ENCODE results near the gene PFKFB3. TPM values are rescaled to one million over a fixed set of nuclear protein-coding genes. Genes with fewer than 3 reads are reported as not detected.

Gene PFKFB3
- total and polyA plus RNA-seq, 2 of the 13 experiments (the other 11 are each of a cell fraction or from before 2014, with no cell fraction given): 1.2 to 13.3 TPM

- ChIA-PET POLR2A (no interaction called here), CTCF (ENCODE audit: low intra/inter-chr PET ratio, low total read pairs) (no interaction called here)
- intact Hi-C loops (cut with micrococcal nuclease; ENCODE audit: unreplicated experiment): no loop called here
- Histone ChIP-seq H4K20me1 (ENCODE audit: insufficient read depth, low read length) (no peaks in the 10 kb centered on the region), H3K79me2 (ENCODE audit: insufficient read depth, low read length) (no peaks in the 10 kb centered on the region), H3K4me3 (replicated peaks in 1 of 3; ENCODE audit: insufficient read depth in 1 of 3, low read depth in 2 of 3, low read length in 3 of 3) (no peak overlapping the region), H3K9ac (ENCODE audit: insufficient read depth, low read depth, low read length) (no peak overlapping the region), H3K36me3 (replicated peaks in 1 of 2; ENCODE audit: control insufficient read depth in 1 of 2, insufficient read depth in 2 of 2, low read length in 2 of 2) (peaks cover 40 to 68% of the 10 kb centered on the region in 2 experiments; a peak in 4 of 5 replicates), H3K27me3 (ENCODE audit: control insufficient read depth in 1 of 2, insufficient read depth in 2 of 2, low read length in 2 of 2) (no peaks in the 10 kb centered on the region), H2AFZ (ENCODE audit: low read length) (no peak overlapping the region), H3K4me1 (ENCODE audit: insufficient read depth, low read length) (no peaks in the 10 kb centered on the region), H3K27ac (ENCODE audit: extremely low read length, insufficient read depth, low read length) (no peak overlapping the region), H3K4me2 (ENCODE audit: low read depth, low read length) (no peak overlapping the region), H3K9me3 (ENCODE audit: low read length) (no peaks in the 10 kb centered on the region)
- 87% methylated on average over 15 of the region's 15 CpGs for WGBS (ENCODE audit: low lambda C conversion rate)
- no TSS peak for BruUV-seq (replicated peaks)
- FAIRE-seq (no peak), DNase-seq (ENCODE audit: low spot score) (no peak), ATAC-seq (no peak)
- in situ Hi-C loops (cut with HindIII; ENCODE audit: extremely low pct_ligation_motif_present, low pct_unique_long_range_greater_than_20kb): no loop called here
- no peak for TF ChIP-seq ZEB1 (IDR thresholded peaks at IDR 0.05; ENCODE audit: insufficient replicate concordance, low read depth)
- 0 out of 4 replicates have a peak, but pooled peaks of 1 of the 2 experiments have one; percentile 22 for TF ChIP-seq POLR2A (IDR thresholded peaks at IDR 0.05; ENCODE audit: insufficient read depth in 1 of 2, low read depth in 2 of 2, low read length in 2 of 2)
These were observed 22.6 kb downstream of the PFKFB3 start for GRCh38 chr10:6225263-6225814.

GRCh38 chr10:6226216-6226615, 23.5 kb downstream of the PFKFB3 start:
- no peaks in the 10 kb centered on the region for H3K27me3 ChIP-seq (ENCODE audit: control insufficient read depth in 1 of 2, insufficient read depth in 2 of 2, low read length in 2 of 2)
- no peak overlapping the region for H3K4me3 ChIP-seq (replicated peaks in 1 of 3; ENCODE audit: insufficient read depth in 1 of 3, low read depth in 2 of 3, low read length in 3 of 3)
- no peak overlapping the region for H3K4me2 ChIP-seq (ENCODE audit: low read depth, low read length)
- H4K20me1 ChIP-seq (ENCODE audit: insufficient read depth, low read length): no peaks in the 10 kb centered on the region
- CTCF ChIA-PET (ENCODE audit: low intra/inter-chr PET ratio, low total read pairs): no interaction called here
- TF ChIP-seq ZNF34 (CRISPR knock-in tag; IDR thresholded peaks at IDR 0.05; ENCODE audit: borderline replicate concordance): no peak
- TF ChIP-seq ATF4 (CRISPR knock-in tag; IDR thresholded peaks at IDR 0.05): no peak
- no peak for TF ChIP-seq RERE (CRISPR knock-in tag; IDR thresholded peaks at IDR 0.05; ENCODE audit: low read depth)
- no peak for TF ChIP-seq SMAD1 (CRISPR knock-in tag; IDR thresholded peaks at IDR 0.05; ENCODE audit: borderline replicate concordance, low read depth)
- no peak for TF ChIP-seq ZNF441 (CRISPR knock-in tag; IDR thresholded peaks at IDR 0.05; ENCODE audit: borderline replicate concordance)
- in situ Hi-C loops (cut with HindIII; ENCODE audit: extremely low pct_ligation_motif_present, low pct_unique_long_range_greater_than_20kb): no loop called here
- POLR2A ChIA-PET: no interaction called here
- WGBS (ENCODE audit: low lambda C conversion rate): 95% methylated on average over 23 of the region's 23 CpGs
- no peak for DNase-seq (ENCODE audit: low spot score)
- no peaks in the 10 kb centered on the region for H3K79me2 ChIP-seq (ENCODE audit: insufficient read depth, low read length)
- H3K4me1 ChIP-seq (ENCODE audit: insufficient read depth, low read length): no peaks in the 10 kb centered on the region
- H3K9ac ChIP-seq (ENCODE audit: insufficient read depth, low read depth, low read length): no peak overlapping the region
- BruUV-seq (replicated peaks): no TSS peak
- FAIRE-seq: no peak
- H3K9me3 ChIP-seq (ENCODE audit: low read length): no peaks in the 10 kb centered on the region
- H2AFZ ChIP-seq (ENCODE audit: low read length): no peak overlapping the region
- peaks cover 34 to 67% of the 10 kb centered on the region in 2 experiments; a peak in 4 of 5 replicates for H3K36me3 ChIP-seq (replicated peaks in 1 of 2; ENCODE audit: control insufficient read depth in 1 of 2, insufficient read depth in 2 of 2, low read length in 2 of 2)
- no peak for ATAC-seq
- intact Hi-C loops (cut with micrococcal nuclease; ENCODE audit: unreplicated experiment): no loop called here
- H3K27ac ChIP-seq (ENCODE audit: extremely low read length, insufficient read depth, low read length): no peak overlapping the region
